DMS114 treated with DMSO at 0.1 percent for 48 hours (cell line): ENCODE data around the gene C2orf69.

Experiments
- DNase-seq: peaks from one replicate; lab custom pipeline; 2025; ENCODE audit not compliant: unreplicated experiment; lab: John Stamatoyannopoulos, UW

The C2orf69 gene

DNA sequence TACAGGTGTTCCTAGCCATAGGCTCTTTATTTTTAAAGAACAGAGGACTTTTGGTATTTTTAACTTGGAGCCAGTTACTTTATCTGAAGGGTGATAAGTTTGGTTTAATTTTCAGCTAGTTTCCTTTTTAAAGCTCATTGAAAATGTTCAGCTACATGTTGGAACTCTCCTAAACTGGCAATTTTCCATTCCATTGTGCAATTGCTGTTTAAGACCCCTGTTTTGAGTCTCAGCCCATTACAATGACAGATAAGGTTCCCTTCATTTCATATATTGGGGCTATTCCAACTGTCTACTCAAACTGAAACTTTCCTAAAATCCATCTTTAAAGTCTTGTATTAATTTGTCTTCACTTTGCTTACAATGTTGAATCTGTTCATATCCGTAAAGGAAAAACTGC, 55.9 kb downstream of the C2orf69 start:
- no peak for DNase-seq

DNA sequence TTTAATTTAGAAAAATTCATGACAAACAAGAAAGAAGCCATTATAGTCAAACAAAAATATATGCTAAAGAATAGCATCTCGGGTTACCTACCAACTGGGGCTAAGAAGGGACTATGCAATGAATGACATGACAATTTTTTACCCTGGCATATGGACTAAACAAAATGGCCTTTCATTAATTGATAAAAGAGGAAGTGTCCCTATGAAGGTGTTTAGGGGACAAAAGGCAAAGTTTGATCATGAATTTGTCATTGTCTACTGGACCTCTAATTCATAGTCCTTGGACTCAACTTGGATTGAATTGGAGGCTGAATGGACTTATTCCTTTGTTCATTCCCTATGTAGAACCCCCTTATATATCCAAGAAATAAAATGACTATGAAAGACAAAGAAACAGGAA, 57.0 kb downstream of the C2orf69 start:
- DNase-seq: no peak

DNA sequence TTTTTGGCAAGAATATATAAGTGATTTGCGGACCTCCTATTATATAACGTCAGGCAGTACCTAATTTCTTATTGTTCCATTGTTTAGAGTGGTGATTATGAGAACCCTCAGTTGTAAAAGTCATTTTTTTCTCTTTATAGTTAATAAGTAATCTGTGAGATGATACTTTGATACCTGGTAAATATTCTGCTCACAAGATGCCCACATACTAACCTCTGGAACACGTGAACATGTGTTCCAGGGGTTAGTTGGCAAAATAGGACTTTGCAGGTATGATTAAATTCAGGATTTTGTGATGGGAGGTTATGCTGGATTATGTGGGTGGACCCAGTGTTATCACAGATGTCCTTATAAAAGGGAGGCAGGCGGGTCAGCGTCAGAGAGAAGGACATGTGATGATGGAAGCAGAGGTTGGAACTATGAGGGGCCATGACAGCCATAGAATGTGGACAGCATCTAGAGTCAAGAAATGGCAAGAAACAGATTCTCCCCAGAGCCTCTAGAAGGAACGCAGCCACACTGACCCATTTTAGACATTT, 61.1 kb downstream of the C2orf69 start:
- DNase-seq: no peak

DNA sequence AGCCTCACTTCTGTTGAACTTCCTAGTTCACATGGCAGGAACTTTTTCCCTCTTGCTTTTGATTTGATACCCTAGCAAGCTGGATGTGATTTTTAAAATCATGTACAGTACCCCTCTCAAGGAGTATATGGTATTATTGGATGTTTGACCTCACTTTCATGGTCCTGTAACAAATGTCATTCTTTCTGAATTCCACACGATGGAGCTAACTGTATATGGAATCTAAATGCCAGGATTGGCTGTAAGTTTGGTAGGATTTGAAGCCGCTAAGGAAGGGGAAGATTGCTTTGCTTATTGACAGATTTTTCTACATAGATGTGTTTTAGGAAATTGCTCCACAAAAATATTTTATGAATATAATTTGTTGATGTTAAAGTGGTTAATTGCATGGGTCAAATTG, 62.6 kb downstream of the C2orf69 start:
- DNase-seq: peak; percentile 63

DNA sequence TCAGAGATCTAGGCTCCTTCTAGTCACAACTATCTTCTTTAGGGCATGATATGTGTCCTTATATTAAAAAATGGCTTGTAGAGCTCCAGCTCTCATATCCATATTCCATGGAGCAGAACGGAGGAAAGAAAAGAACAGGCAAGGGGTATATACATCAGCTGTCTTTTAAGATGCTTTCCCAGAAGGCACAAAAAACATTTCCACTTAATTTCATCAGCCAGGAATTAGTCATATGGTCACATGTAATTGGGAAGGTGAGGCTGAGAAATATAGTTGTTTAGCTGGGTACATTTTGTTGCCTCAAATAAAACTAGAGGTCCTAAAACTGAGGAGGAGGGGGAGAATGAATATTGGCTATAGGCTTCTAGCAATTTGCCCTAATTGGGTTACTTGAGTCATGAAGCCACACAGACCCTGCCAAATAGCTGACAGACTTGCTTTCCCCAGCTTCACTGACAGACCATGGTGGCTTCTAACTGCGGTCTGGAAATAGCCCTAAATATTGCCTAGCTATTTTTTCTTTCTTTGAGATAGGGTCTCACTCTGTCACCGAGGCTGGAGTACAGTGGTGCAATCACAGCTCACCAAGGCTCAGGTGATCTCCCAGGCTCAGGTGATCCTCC, 64.3 kb downstream of the C2orf69 start:
- DNase-seq: no peak
